Esophagus muscularis mucosa (tissue), 4 donors: ENCODE results near the gene ISG20. TPM values are rescaled to one million over a fixed set of nuclear protein-coding genes. Genes with fewer than 3 reads are reported as not detected.

Source experiments
- DNase-seq: peaks from one replicate; pipeline ENCODE4 v3.0.0-alpha.2; 2017; ENCODE audit errors: extremely low spot score
- H3K27ac ChIP-seq, 4 donors: fragments of 200-600 bp; sonication (generic); replicated peaks in 1 of 4; 1 replicate in 3 of 4; 2 replicates in 1 of 4; pipeline ENCODE4 v1.5.1; 2016 to 2019; ENCODE audit warnings: mild to moderate bottlenecking in 1 of 4
- H3K27me3 ChIP-seq, 4 donors: fragments of 200-600 bp; sonication (generic); one replicate each; pipeline versions ENCODE4 v1.5.1 to v1.6.0; 2016 to 2019
- H3K36me3 ChIP-seq, 4 donors: fragments of 200-600 bp; sonication (generic); one replicate each; pipeline ENCODE4 v1.5.1; 2016 to 2019
- H3K4me1 ChIP-seq, 4 donors: fragments of 200-600 bp; sonication (generic); one replicate each; pipeline ENCODE4 v1.5.1; 2016 to 2019
- H3K4me3 ChIP-seq, 4 donors: fragments of 200-600 bp; sonication (generic); 1 replicate in 2 of 4; 2 replicates in 2 of 4; pipeline ENCODE4 v1.5.1; 2016 to 2019; ENCODE audit warnings: mild to moderate bottlenecking in 4 of 4, moderate library complexity in 1 of 4
- H3K9me3 ChIP-seq, 4 donors: fragments of 200-600 bp; sonication (generic); 1 replicate in 3 of 4; 2 replicates in 1 of 4; pipeline ENCODE4 v1.5.1; 2016 to 2019
- EP300 ChIP-seq: sonication (generic); formaldehyde crosslinking; IDR thresholded peaks from one replicate; pipeline ENCODE4 v1.6.1; 2017; ENCODE audit warnings: antibody characterized with exemption
- POLR2A ChIP-seq: fragments of 450-650 bp; IDR thresholded peaks from one replicate; pipeline ENCODE4 v1.6.1; 2017; ENCODE audit warnings: antibody characterized with exemption, moderate library complexity, mild to moderate bottlenecking, low read depth
- POLR2AphosphoS5 ChIP-seq, 2 donors: sonication (generic); formaldehyde crosslinking; IDR thresholded peaks; one replicate each; pipeline ENCODE4 v1.6.1; 2017; ENCODE audit warnings: antibody characterized with exemption in 2 of 2
- WGBS: methylation state at CpG from one replicate; pipeline ENCODE4 v1.1.5; 2018; 5-methylcytosine and 5-hydroxymethylcytosine counted together
- intact Hi-C: fragments of 100-400 bp; cut with DNase I; formaldehyde crosslinking; loops from one replicate; pipeline ENCODE4 v1.15.1; 2023
- total RNA-seq, 4 donors: library from RNA; depleted of rRNA; stranded (reverse); fragments of >200 nt; gene quantifications; one replicate each; pipeline versions ENCODE4 v1.1.0 to v1.2.1, GENCODE V29; 2016
- TF ChIP-seq, protein P1 (sequence below), 3 experiments: fragments of 200-600 bp in 2 of 3; fragments of 450-650 bp in 1 of 3; sonication (generic) in 2 of 3; IDR thresholded peaks; one replicate each; pipeline ENCODE4 v1.5.1; 2017 to 2019; ENCODE audit warnings: antibody characterized with exemption in 3 of 3, mild to moderate bottlenecking in 2 of 3, moderate library complexity in 1 of 3

ISG20 gene
- total RNA-seq, 4 donors from 2014 or later, result 6.1 to 21.2 (median 9.8) TPM

DNA sequence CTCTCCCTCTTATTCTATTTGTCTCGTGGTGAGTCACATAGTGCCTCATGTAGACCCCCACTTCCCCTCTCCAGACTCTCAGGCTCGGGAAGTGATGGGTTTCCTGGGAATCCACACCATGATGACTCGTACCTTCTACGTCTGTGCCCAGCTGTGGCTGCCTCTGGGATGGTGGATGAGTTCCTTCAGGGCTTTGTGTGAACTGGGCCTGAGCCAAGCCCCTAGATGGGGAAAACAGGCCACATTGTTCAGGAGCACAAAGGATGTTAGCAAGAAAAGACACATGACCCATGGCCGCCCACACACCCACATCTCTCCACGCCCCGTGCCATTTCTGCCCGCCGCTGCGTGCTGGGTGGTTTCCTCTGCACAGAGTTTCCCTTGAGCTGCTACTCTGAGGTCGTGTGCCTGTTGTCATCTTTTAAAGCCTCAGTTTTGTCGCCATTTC lies 10.5 kb downstream of the ISG20 start:
- 66% methylated on average over 12 of the region's 12 CpGs for WGBS
- Histone ChIP-seq H3K27me3 (no peaks in the 10 kb centered on the region), H3K4me3 (no peak overlapping the region), H3K4me1 (peaks cover 7 to 18% (median 13%) of the 10 kb centered on the region in 4 donors), H3K27ac (peak overlapping the region; percentile 46 to 59 (median 58)), H3K9me3 (no peaks in the 10 kb centered on the region), H3K36me3 (peaks cover 0 to 5% (median 0%) of the 10 kb centered on the region in 4 donors)
- TF ChIP-seq EP300, result no peak
- TF ChIP-seq POLR2AphosphoS5 (IDR thresholded peaks at IDR 0.05), result peak; percentile 28 to 37
- TF ChIP-seq, protein P1, sequence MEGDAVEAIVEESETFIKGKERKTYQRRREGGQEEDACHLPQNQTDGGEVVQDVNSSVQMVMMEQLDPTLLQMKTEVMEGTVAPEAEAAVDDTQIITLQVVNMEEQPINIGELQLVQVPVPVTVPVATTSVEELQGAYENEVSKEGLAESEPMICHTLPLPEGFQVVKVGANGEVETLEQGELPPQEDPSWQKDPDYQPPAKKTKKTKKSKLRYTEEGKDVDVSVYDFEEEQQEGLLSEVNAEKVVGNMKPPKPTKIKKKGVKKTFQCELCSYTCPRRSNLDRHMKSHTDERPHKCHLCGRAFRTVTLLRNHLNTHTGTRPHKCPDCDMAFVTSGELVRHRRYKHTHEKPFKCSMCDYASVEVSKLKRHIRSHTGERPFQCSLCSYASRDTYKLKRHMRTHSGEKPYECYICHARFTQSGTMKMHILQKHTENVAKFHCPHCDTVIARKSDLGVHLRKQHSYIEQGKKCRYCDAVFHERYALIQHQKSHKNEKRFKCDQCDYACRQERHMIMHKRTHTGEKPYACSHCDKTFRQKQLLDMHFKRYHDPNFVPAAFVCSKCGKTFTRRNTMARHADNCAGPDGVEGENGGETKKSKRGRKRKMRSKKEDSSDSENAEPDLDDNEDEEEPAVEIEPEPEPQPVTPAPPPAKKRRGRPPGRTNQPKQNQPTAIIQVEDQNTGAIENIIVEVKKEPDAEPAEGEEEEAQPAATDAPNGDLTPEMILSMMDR (IDR thresholded peaks at IDR 0.05), result no peak
- TF ChIP-seq POLR2A, result no peak
- intact Hi-C loops, result no loop called here
- DNase-seq, result no peak

DNA sequence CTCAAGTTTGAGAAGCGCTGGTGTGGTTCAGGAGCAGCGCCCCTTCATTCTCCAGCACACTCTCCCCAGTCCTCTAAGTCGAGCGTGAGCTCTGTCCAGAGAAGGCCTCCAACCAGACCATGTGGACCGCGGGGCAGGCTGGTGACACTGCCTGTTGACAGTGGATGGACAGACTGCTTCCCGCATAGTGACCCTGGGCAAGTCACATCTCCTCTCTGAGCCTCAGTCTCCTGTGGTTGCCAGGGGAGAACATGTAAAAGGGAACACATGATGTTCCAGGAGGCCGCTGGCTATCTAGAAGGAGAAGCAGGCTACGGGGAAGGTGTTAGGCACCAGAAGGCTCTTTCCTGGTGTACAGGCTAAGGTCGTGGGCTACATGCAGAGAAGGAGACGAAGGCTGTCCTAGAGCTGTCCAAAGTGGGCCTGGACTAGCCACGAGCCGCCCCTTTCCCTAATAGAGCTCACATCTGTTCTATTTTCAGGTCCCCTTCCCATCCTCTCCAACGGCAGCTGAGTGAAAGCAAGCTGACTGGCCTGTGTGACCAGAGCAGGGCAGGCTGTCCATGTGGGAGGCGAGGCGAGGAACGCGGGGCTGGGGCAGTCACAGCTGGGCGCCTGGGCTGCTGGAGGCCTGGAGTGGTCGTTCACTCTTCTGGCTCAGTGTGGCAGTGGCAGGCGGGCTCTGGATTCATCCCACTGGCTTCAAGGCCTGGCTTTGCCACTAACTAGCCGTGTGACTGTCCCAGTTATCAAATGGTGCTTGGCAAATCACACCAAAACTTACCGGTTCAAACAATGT lies 11.1 kb downstream of the ISG20 start:
- H3K27ac ChIP-seq, result peak overlapping the region; percentile 24 to 58 (median 41)
- H3K27me3 ChIP-seq, result no peaks in the 10 kb centered on the region
- H3K4me1 ChIP-seq, result peaks cover 7 to 18% (median 13%) of the 10 kb centered on the region in 4 donors
- no peak overlapping the region for H3K4me3 ChIP-seq
- TF ChIP-seq EP300 (no peak), POLR2AphosphoS5 (IDR thresholded peaks at IDR 0.05) (no peak), POLR2A (no peak)
- TF ChIP-seq, protein P1 (IDR thresholded peaks at IDR 0.05), result no peak
- no peak for DNase-seq
- intact Hi-C loops, result no loop called here
- H3K9me3 ChIP-seq, result no peaks in the 10 kb centered on the region
- 79% methylated on average over 20 of the region's 23 CpGs for WGBS
- peaks cover 0 to 3% (median 0%) of the 10 kb centered on the region in 4 donors for H3K36me3 ChIP-seq

DNA sequence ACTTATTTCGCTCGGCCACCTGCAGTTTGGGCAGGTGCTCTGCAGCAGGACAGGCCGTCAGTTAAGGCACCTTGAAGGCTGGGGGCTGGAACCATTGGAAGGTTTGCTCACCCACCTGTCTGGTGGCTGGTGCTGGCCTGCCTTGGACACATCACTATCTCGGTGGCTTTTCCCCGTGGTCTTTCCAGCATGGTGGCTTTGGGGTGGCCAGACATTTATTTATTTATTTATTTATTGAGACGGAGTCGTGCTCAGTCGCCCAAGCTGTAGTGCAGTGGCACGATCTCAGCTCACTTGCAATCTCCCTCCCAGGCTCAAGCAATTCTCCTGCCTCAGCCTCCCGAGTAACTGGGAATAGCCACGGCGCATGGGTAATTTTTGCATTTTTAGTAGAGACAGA lies 11.7 kb downstream of the ISG20 start:
- no peaks in the 10 kb centered on the region for H3K36me3 ChIP-seq
- H3K9me3 ChIP-seq, result no peaks in the 10 kb centered on the region
- TF ChIP-seq POLR2A (no peak), POLR2AphosphoS5 (IDR thresholded peaks at IDR 0.05) (no peak), EP300 (no peak)
- TF ChIP-seq, protein P1 (IDR thresholded peaks at IDR 0.05), result no peak
- DNase-seq, result peak; percentile 88
- H3K4me1 ChIP-seq, result peaks cover 7 to 18% (median 13%) of the 10 kb centered on the region in 4 donors
- intact Hi-C loops, result no loop called here
- WGBS, result 97% methylated on average over 12 of the region's 12 CpGs
- no peaks in the 10 kb centered on the region for H3K27me3 ChIP-seq
- H3K27ac ChIP-seq, result no peak overlapping the region
- no peak overlapping the region for H3K4me3 ChIP-seq

DNA sequence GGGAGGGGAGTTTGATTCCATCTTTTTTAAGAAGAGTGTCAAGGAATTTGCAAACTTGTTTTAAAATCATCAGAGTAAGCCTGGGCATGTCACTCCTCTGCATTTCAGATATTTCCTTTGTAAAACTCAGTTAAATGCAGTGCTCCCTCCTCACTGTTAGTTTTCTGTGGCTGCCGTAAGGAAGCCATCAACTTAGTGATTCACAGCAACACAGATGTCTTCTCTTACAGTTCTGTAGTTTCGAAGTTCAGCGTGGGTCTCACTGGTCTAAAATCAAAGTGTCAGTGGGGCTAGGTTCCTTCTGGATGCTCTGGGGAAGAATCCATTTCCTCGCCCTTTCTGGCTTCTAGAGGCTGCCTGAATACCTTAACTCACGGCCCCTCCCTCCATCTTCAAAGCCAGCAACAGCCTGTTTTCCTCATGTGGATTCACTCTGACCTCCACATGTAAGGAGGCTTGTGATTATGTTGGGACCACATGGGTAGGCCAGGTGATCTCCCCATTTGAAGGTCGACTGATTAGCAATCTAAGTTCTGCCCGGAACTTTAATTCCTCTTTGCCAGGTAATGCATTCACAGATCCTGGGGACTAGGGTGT lies 12.4 kb downstream of the ISG20 start:
- Histone ChIP-seq H3K4me3 (no peak overlapping the region), H3K9me3 (no peaks in the 10 kb centered on the region), H3K4me1 (peaks cover 7 to 18% (median 13%) of the 10 kb centered on the region in 4 donors), H3K27me3 (no peaks in the 10 kb centered on the region), H3K27ac (no peak overlapping the region), H3K36me3 (no peaks in the 10 kb centered on the region)
- TF ChIP-seq, protein P1 (IDR thresholded peaks at IDR 0.05), result no peak
- TF ChIP-seq POLR2A (no peak), POLR2AphosphoS5 (IDR thresholded peaks at IDR 0.05) (no peak), EP300 (no peak)
- intact Hi-C loops, result no loop called here
- peak; percentile 75 for DNase-seq
- 77% methylated on average over 7 of the region's 7 CpGs for WGBS
